Measurements from ENCODE around the gene C1orf56.

C1orf56 gene

GRCh38 chr1:151024540-151025146 lies 22.9 kb upstream of the C1orf56 start:
- peak; percentile 78 to 79 for DNase-seq (ENCODE audit: low read depth in 2 of 2)

- no peak for DNase-seq (ENCODE audit: low read depth in 2 of 2)
Measured at GRCh38 chr1:151026460-151026859, 21.1 kb upstream of the C1orf56 start.

GRCh38 chr1:151032164-151032563 lies 15.4 kb upstream of the C1orf56 start:
- no peak for DNase-seq (ENCODE audit: low read depth in 2 of 2)

GRCh38 chr1:151035167-151035566 lies 12.4 kb upstream of the C1orf56 start:
- DNase-seq (ENCODE audit: low read depth in 2 of 2): no peak

- DNase-seq (ENCODE audit: low read depth in 2 of 2): no peak
Measured at GRCh38 chr1:151036356-151036755, 11.2 kb upstream of the C1orf56 start, which contains the start of gene BNIPL. TSS of gene BNIPL (plus strand) at chr1:151036586. CDS start at chr1:151036726, 140 bp downstream.

- DNase-seq (ENCODE audit: low read depth in 2 of 2): no peak
Measured at GRCh38 chr1:151037032-151037431, 10.5 kb upstream of the C1orf56 start.

GRCh38 chr1:151039521-151039920 lies 8.0 kb upstream of the C1orf56 start:
- no peak for DNase-seq (ENCODE audit: low read depth in 2 of 2)

GRCh38 chr1:151043163-151043562 lies 4.4 kb upstream of the C1orf56 start:
- DNase-seq (ENCODE audit: low read depth in 2 of 2): no peak

- DNase-seq (ENCODE audit: low read depth in 2 of 2): no peak
Measured at GRCh38 chr1:151047925-151048644, 534 bp downstream of the C1orf56 start.

GRCh38 chr1:151048645-151049032 lies 1.1 kb downstream of the C1orf56 start:
- no peak for DNase-seq (ENCODE audit: low read depth in 2 of 2)

- no peak for DNase-seq (ENCODE audit: low read depth in 2 of 2)
Measured at GRCh38 chr1:151049458-151049857, 1.9 kb downstream of the C1orf56 start.

GRCh38 chr1:151050051-151050688 lies 2.6 kb downstream of the C1orf56 start:
- DNase-seq (ENCODE audit: low read depth in 2 of 2): no peak

GRCh38 chr1:151051356-151052009 lies 3.9 kb downstream of the C1orf56 start:
- DNase-seq (ENCODE audit: low read depth in 2 of 2): no peak

GRCh38 chr1:151054971-151055547 lies 7.5 kb downstream of the C1orf56 start:
- no peak for DNase-seq (ENCODE audit: low read depth in 2 of 2)

- no peak for DNase-seq (ENCODE audit: low read depth in 2 of 2)
Measured at GRCh38 chr1:151055581-151055980, 8.0 kb downstream of the C1orf56 start.

- no peak for DNase-seq (ENCODE audit: low read depth in 2 of 2)
Measured at GRCh38 chr1:151056149-151056548, 8.6 kb downstream of the C1orf56 start.

GRCh38 chr1:151058692-151059091 lies 11.1 kb downstream of the C1orf56 start:
- no peak for DNase-seq (ENCODE audit: low read depth in 2 of 2)

- DNase-seq (ENCODE audit: low read depth in 2 of 2): peak; percentile 75 to 84
Measured at GRCh38 chr1:151059109-151060006, 11.8 kb downstream of the C1orf56 start, which contains the start of gene CDC42SE1. TSS of gene CDC42SE1 (minus strand) at chr1:151059622. CDS start at chr1:151055730, 3,892 bp downstream.

- DNase-seq (ENCODE audit: low read depth in 2 of 2): no peak
Measured at GRCh38 chr1:151060007-151060656, 12.6 kb downstream of the C1orf56 start, which contains the start of gene MLLT11. TSS of gene MLLT11 (plus strand) at chr1:151060397. CDS start at chr1:151067225, 6,828 bp downstream.
